DND-41 (cell line): ENCODE results near the gene CKB.

ENCODE experiments used
- EZH2 ChIP-seq: IDR thresholded peaks from 3 replicates; pipeline ENCODE4 v1.6.1; 2012; ENCODE audit warnings: borderline replicate concordance, low read depth, mild to moderate bottlenecking, moderate library complexity, low read length, inconsistent platforms; ENCODE audit not compliant: severe bottlenecking
- TF ChIP-seq, protein P1 (sequence below): IDR thresholded peaks from 2 replicates; pipeline ENCODE4 v1.5.1; 2012; ENCODE audit warnings: borderline replicate concordance, low read length, moderate library complexity, mild to moderate bottlenecking; ENCODE audit not compliant: poor library complexity, severe bottlenecking; ENCODE audit errors: extremely low read depth

DNA sequence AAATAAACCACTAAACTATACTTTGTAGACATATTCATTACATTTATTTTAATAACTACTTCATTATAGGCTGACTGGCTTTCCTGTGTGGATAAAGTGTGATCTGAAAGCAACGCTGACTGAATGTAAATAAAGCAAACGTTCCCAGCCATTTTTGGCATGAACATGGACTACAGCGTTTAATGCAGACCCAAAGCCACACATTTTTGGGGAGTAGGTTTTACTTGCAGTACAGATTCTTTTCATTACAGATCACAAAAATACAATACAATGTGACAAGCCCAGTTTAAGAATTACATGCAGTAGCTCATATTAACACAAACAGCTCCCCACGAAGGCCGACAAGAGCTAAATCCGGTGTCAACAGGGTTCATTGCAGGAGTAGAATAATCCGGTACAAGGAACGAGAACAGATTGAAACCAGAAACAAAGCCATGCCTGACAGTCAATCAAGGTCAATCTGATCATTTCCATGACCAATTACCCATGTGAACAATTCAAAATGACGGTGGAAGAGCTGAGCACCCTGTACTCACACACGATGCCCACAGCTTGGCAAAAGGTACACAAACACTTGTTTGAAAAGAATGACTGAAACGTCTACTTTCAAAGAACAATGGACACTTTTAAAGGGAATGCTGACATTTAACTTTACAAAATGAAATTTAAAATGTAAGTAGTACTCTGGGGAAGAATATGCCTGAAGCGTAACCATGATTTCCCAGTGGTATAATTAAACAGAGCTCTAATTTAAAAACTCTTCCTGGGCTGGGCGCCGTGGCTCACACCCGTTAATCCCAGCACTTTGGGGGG is 34.5 kb upstream of the CKB start:
- TF ChIP-seq, protein P1, sequence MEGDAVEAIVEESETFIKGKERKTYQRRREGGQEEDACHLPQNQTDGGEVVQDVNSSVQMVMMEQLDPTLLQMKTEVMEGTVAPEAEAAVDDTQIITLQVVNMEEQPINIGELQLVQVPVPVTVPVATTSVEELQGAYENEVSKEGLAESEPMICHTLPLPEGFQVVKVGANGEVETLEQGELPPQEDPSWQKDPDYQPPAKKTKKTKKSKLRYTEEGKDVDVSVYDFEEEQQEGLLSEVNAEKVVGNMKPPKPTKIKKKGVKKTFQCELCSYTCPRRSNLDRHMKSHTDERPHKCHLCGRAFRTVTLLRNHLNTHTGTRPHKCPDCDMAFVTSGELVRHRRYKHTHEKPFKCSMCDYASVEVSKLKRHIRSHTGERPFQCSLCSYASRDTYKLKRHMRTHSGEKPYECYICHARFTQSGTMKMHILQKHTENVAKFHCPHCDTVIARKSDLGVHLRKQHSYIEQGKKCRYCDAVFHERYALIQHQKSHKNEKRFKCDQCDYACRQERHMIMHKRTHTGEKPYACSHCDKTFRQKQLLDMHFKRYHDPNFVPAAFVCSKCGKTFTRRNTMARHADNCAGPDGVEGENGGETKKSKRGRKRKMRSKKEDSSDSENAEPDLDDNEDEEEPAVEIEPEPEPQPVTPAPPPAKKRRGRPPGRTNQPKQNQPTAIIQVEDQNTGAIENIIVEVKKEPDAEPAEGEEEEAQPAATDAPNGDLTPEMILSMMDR, result no peak
- no peak for TF ChIP-seq EZH2
